HL-60 (cell line): ENCODE measurements around the gene PKN2.

Experiments used
- GABPA ChIP-seq: IDR thresholded peaks from 2 replicates; pipeline ENCODE4 v1.6.1; 2012; ENCODE audit warnings: low read depth
- REST ChIP-seq: IDR thresholded peaks from 2 replicates; pipeline ENCODE4 v1.6.1; 2012; ENCODE audit warnings: low read depth; ENCODE audit not compliant: insufficient replicate concordance
- TF ChIP-seq, protein P1 (sequence below): IDR thresholded peaks from one replicate; pipeline ENCODE4 v1.5.1; 2011; ENCODE audit warnings: low read length, control low read depth, inconsistent platforms; ENCODE audit not compliant: insufficient read depth

- TF ChIP-seq REST (no peak), GABPA (no peak)
- TF ChIP-seq, protein P1, sequence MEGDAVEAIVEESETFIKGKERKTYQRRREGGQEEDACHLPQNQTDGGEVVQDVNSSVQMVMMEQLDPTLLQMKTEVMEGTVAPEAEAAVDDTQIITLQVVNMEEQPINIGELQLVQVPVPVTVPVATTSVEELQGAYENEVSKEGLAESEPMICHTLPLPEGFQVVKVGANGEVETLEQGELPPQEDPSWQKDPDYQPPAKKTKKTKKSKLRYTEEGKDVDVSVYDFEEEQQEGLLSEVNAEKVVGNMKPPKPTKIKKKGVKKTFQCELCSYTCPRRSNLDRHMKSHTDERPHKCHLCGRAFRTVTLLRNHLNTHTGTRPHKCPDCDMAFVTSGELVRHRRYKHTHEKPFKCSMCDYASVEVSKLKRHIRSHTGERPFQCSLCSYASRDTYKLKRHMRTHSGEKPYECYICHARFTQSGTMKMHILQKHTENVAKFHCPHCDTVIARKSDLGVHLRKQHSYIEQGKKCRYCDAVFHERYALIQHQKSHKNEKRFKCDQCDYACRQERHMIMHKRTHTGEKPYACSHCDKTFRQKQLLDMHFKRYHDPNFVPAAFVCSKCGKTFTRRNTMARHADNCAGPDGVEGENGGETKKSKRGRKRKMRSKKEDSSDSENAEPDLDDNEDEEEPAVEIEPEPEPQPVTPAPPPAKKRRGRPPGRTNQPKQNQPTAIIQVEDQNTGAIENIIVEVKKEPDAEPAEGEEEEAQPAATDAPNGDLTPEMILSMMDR, result no peak
These were observed 93.6 kb downstream of the PKN2 start for GRCh38 chr1:88777604-88778149.
